B cell (primary cell): ENCODE measurements around the gene NCAN. TPM values are rescaled to one million over a fixed set of nuclear protein-coding genes. Genes with fewer than 3 reads are reported as not detected.

Experiments used
- ATAC-seq: fragments of 200-7000 bp; cut with Tn5 transposase; one replicate; pipeline ENCODE4 v1.10.0; 2021; ENCODE audit warnings: low read depth, mild to moderate bottlenecking, moderate number of reproducible peaks, moderate library complexity
- CTCF ChIA-PET: fragments of 350-600 bp; sonication (Branson Sonifier 250); formaldehyde crosslinking; loops from one replicate; lab custom pipeline; 2021; ENCODE audit warnings: antibody characterized with exemption, inconsistent platforms; lab: Charles Lee
- POLR2A ChIA-PET: fragments of 350-600 bp; sonication (Branson Sonifier 250); formaldehyde crosslinking; loops from one replicate; lab custom pipeline; 2021; ENCODE audit warnings: antibody characterized with exemption; lab: Charles Lee
- DNase-seq: peaks from one replicate; pipeline ENCODE4 v3.0.0; 2013
- H2AFZ ChIP-seq: 2 replicates; pipeline ENCODE4 v1.6.1; 2012; ENCODE audit warnings: mild to moderate bottlenecking, low read depth, low read length; ENCODE audit not compliant: insufficient read depth, poor library complexity, severe bottlenecking
- H3K27ac ChIP-seq, 2 donors: 1 replicate in 1 of 2; 2 replicates in 1 of 2; pipeline ENCODE4 v1.5.1; 2012 to 2013; ENCODE audit warnings: low read length in 2 of 2, mild to moderate bottlenecking in 2 of 2, moderate library complexity in 1 of 2
- H3K27me3 ChIP-seq, 4 experiments: fragments of 200-600 bp in 1 of 4; sonication (generic) in 1 of 4; replicated peaks in 1 of 4; 1 replicate in 2 of 4; 2 replicates in 2 of 4; pipeline versions ENCODE4 v1.6.1 to v1.7.0; 2013 to 2016; ENCODE audit warnings: low read length in 3 of 4, mild to moderate bottlenecking in 2 of 4, mixed read lengths in 1 of 4, moderate library complexity in 1 of 4; ENCODE audit not compliant: insufficient read depth in 4 of 4, control insufficient read depth in 3 of 4; ENCODE audit errors: control extremely low read depth in 1 of 4
- H3K36me3 ChIP-seq, 2 experiments: replicated peaks in 1 of 2; 1 replicate in 1 of 2; 2 replicates in 1 of 2; pipeline versions ENCODE4 v1.6.1 to v1.7.1; 2013; ENCODE audit warnings: low read length in 1 of 2; ENCODE audit not compliant: insufficient read depth in 2 of 2, control insufficient read depth in 1 of 2; ENCODE audit errors: control extremely low read depth in 1 of 2, extremely low read depth in 1 of 2
- H3K4me1 ChIP-seq, 2 donors: fragments of 200-600 bp in 1 of 2; sonication (generic) in 1 of 2; 1 replicate in 1 of 2; 2 replicates in 1 of 2; pipeline versions ENCODE4 v1.5.1 to v1.6.1; 2013 to 2017; ENCODE audit warnings: low read length in 2 of 2; ENCODE audit not compliant: control insufficient read depth in 2 of 2, insufficient read depth in 2 of 2
- H3K4me2 ChIP-seq: replicated peaks from 2 replicates; pipeline ENCODE3; 2012; ENCODE audit warnings: mild to moderate bottlenecking, low read depth, low read length; ENCODE audit not compliant: poor library complexity, severe bottlenecking
- H3K4me3 ChIP-seq, 5 experiments: fragments of 200-600 bp in 1 of 5; sonication (generic) in 1 of 5; 1 replicate in 3 of 5; 2 replicates in 2 of 5; pipeline versions ENCODE4 v1.5.1 to v1.7.0; 2011 to 2016; ENCODE audit warnings: low read length in 4 of 5, mild to moderate bottlenecking in 4 of 5, low read depth in 2 of 5, control low read depth in 1 of 5, moderate library complexity in 1 of 5; ENCODE audit not compliant: insufficient read depth in 1 of 5; ENCODE audit errors: control extremely low read depth in 1 of 5, extremely low read depth in 1 of 5
- H3K79me2 ChIP-seq: fragments of 200-600 bp; sonication (generic); one replicate; pipeline ENCODE4 v1.6.0; 2016; ENCODE audit warnings: low read length; ENCODE audit not compliant: control insufficient read depth, insufficient read depth
- H3K9ac ChIP-seq: fragments of 200-600 bp; sonication (generic); 2 replicates; pipeline ENCODE4 v1.6.1; 2017; ENCODE audit warnings: mild to moderate bottlenecking, low read length, moderate library complexity
- H3K9me3 ChIP-seq, 3 donors: one replicate each; pipeline versions ENCODE4 v1.6.1 to v1.7.1; 2013; ENCODE audit warnings: low read length in 2 of 3; ENCODE audit not compliant: control insufficient read depth in 2 of 3, insufficient read depth in 1 of 3; ENCODE audit errors: control extremely low read depth in 1 of 3
- H4K20me1 ChIP-seq: 2 replicates; pipeline ENCODE4 v1.6.0; 2012; ENCODE audit warnings: mild to moderate bottlenecking, low read length; ENCODE audit not compliant: insufficient read depth, control insufficient read depth, poor library complexity, severe bottlenecking
- H3K27ac Mint-ChIP-seq: one replicate; pipeline ENCODE4 v1.8.0; 2021; ENCODE audit warnings: mixed read lengths
- H3K27me3 Mint-ChIP-seq: one replicate; pipeline ENCODE4 v1.8.0; 2021; ENCODE audit warnings: mixed read lengths
- H3K4me1 Mint-ChIP-seq: one replicate; pipeline ENCODE4 v1.8.0; 2021; ENCODE audit warnings: mixed read lengths
- H3K4me3 Mint-ChIP-seq: one replicate; pipeline ENCODE4 v1.8.0; 2021; ENCODE audit warnings: mixed read lengths
- H3K9me3 Mint-ChIP-seq: one replicate; pipeline ENCODE4 v1.8.0; 2022; ENCODE audit warnings: mixed read lengths; ENCODE audit not compliant: insufficient read depth
- CTCF ChIP-seq: fragments of 200-600 bp; IDR thresholded peaks from one replicate; pipeline ENCODE4 v1.8.0; 2022; ENCODE audit warnings: antibody characterized with exemption, mild to moderate bottlenecking
- EZH2 ChIP-seq: IDR thresholded peaks from 2 replicates; pipeline ENCODE4 v1.6.1; 2012; ENCODE audit warnings: borderline replicate concordance, low read depth, mild to moderate bottlenecking, moderate library complexity, low read length; ENCODE audit not compliant: insufficient read depth, poor library complexity, severe bottlenecking
- WGBS: methylation state at CpG from one replicate; pipeline ENCODE4 v1.1.5; 2013; ENCODE audit warnings: missing lambda C conversion rate; ENCODE audit not compliant: insufficient coverage; 5-methylcytosine and 5-hydroxymethylcytosine counted together
- intact Hi-C: fragments of 100-400 bp; cut with micrococcal nuclease; formaldehyde crosslinking; loops from one replicate; pipeline ENCODE4 v1.10.0; 2022
- polyA plus RNA-seq: library from polyadenylated mRNA; depleted of rRNA; stranded (reverse); fragments of >200 nt; gene quantifications from 2 replicates; pipeline ENCODE4 v1.2.3, GENCODE V29; 2012
- total RNA-seq, 2 donors: library from RNA; stranded (reverse); fragments of 120-200 nt in 1 of 2; gene quantifications; 1 replicate in 1 of 2; 2 replicates in 1 of 2; pipeline versions ENCODE4 v1.2.3 to v1.2.4, GENCODE V29; 2013 to 2022

NCAN gene
- total and polyA plus RNA-seq, 2 donors (not counting 1 experiment from before 2014, with no cell fraction given), result 0.03 TPM; not detected in 1

- Mint-ChIP-seq H3K4me3 (peak overlapping the region; percentile 73), H3K27me3 (peaks cover 40% of the 10 kb centered on the region), H3K27ac (peak overlapping the region; percentile 38), H3K9me3 (no peaks in the 10 kb centered on the region), H3K4me1 (peaks cover 20% of the 10 kb centered on the region)
- ATAC-seq (peak; percentile 75), DNase-seq (peak; percentile 59)
- H3K9ac ChIP-seq, result peak overlapping the region; percentile 43
- peak overlapping the region; percentile 38 for H2AFZ ChIP-seq
- no peaks in the 10 kb centered on the region for H3K79me2 ChIP-seq
- CTCF ChIA-PET, result no interaction called here
- intact Hi-C loops, result no loop called here
- H3K9me3 ChIP-seq, result peaks cover 0 to 15% (median 4%) of the 10 kb centered on the region in 3 donors
- H3K27ac ChIP-seq, result no peak overlapping the region
- H3K36me3 ChIP-seq, result no peaks in the 10 kb centered on the region
- H3K4me1 ChIP-seq, result peaks cover 9 to 19% of the 10 kb centered on the region in 2 donors
- H3K4me3 ChIP-seq, result peak overlapping the region in 2 of 5 experiments; percentile 24 to 39
- peak overlapping the region; percentile 72 for H3K4me2 ChIP-seq
- H3K27me3 ChIP-seq, result peaks cover 0 to 42% (median 13%) of the 10 kb centered on the region in 4 experiments
- WGBS, result 1% methylated on average over 46 of the region's 52 CpGs
- TF ChIP-seq EZH2 (no peak), CTCF (no peak)
- H4K20me1 ChIP-seq, result no peaks in the 10 kb centered on the region
- POLR2A ChIA-PET, result interaction anchor here (0.7 kb wide), 1 partner anchor 184 kb away, joined by 6 read pairs; no protein-coding TSS in a partner anchor
Observed at GRCh38 chr19:19261350-19262189, 49.8 kb downstream of the NCAN start.
